Activated naive CD8-positive, alpha-beta T cell treated with anti-CD3 and anti-CD28 coated beads, Interleukin-2, amount 50 U/mL, for 24 hours (primary cell): ENCODE data around the gene STXBP1.

ENCODE experiments used
- ATAC-seq: fragments of 150-1000 bp; cut with Tn5 transposase; one replicate; pipeline ENCODE4 v1.10.0; 2021
- DNase-seq: peaks from one replicate; pipeline ENCODE4 v3.0.0; 2021
- H3K27ac Mint-ChIP-seq: one replicate; pipeline ENCODE4 v1.8.0; 2021; ENCODE audit warnings: mild to moderate bottlenecking, mixed read lengths
- H3K27me3 Mint-ChIP-seq: one replicate; pipeline ENCODE4 v1.8.0; 2021; ENCODE audit warnings: mixed read lengths
- H3K36me3 Mint-ChIP-seq: one replicate; pipeline ENCODE4 v1.8.0; 2021; ENCODE audit warnings: low read depth, mixed read lengths
- H3K4me1 Mint-ChIP-seq: one replicate; pipeline ENCODE4 v1.8.0; 2021; ENCODE audit warnings: mixed read lengths
- H3K4me3 Mint-ChIP-seq: one replicate; pipeline ENCODE4 v1.8.0; 2021; ENCODE audit warnings: mild to moderate bottlenecking, moderate library complexity, mixed read lengths
- H3K9me3 Mint-ChIP-seq: one replicate; pipeline ENCODE4 v1.8.0; 2021; ENCODE audit warnings: mixed read lengths

Gene STXBP1

DNA sequence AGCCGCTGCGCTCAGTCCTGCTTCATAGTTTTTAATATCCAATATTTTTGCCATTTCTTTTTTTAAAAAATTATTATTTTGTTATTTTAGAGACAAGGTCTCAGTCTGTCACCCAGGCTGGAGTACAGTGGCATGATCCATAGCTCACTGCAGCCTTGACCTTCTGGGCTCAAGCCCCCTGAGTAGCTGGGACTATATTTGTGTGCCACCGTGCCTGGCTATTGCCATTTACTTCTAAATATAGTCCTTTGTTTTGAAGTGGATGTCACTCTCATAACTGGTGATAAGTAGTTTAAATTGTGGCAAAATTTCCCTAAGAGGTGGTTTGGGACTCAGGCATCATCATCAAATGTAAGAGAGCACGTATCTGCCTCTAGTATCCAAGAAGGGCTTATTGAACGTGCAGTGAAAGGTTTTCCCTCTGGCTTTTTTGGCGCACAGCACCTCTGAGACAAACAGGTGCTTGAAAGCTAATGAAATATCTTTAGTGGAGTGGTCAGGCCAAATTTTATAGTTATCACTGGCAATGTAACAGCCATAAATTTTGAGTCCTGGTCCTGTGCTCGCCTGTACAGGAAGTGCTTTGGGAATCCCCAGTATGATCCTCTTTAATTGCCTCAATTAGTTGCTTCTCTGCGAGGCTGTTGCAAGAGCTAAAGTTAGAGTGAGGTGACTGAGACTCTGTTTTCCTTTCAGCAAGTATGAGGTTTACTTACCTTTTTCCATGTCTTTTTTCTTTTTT, 14.8 kb downstream of the STXBP1 start:
- no peaks in the 10 kb centered on the region for H3K27me3 Mint-ChIP-seq
- no peaks in the 10 kb centered on the region for H3K36me3 Mint-ChIP-seq
- H3K27ac Mint-ChIP-seq: no peak overlapping the region
- H3K4me1 Mint-ChIP-seq: peaks cover 9% of the 10 kb centered on the region
- H3K9me3 Mint-ChIP-seq: no peaks in the 10 kb centered on the region
- H3K4me3 Mint-ChIP-seq: no peak overlapping the region
- no peak for ATAC-seq
- DNase-seq: no peak

DNA sequence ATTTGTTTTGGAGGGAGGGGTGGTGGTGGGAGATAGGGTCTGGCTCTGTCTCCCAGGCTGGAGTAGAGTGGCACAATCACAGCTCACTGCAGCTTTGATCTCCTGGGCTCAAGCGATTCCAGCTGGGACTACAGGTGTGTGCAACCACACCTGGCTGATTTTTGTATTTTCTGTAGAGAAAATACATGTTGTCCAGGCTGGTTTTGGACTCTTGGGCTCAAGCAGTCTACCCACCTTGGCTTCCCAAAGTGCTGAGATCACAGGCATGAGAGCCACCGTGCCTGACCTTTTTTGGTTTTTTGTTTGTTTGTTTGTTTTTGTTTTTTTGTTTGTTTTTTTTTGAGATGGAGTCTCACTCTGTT, 15.4 kb downstream of the STXBP1 start:
- no peaks in the 10 kb centered on the region for H3K27me3 Mint-ChIP-seq
- peaks cover 9% of the 10 kb centered on the region for H3K4me1 Mint-ChIP-seq
- H3K36me3 Mint-ChIP-seq: no peaks in the 10 kb centered on the region
- no peaks in the 10 kb centered on the region for H3K9me3 Mint-ChIP-seq
- no peak overlapping the region for H3K27ac Mint-ChIP-seq
- DNase-seq (no peak), ATAC-seq (no peak)
- H3K4me3 Mint-ChIP-seq: no peak overlapping the region

DNA sequence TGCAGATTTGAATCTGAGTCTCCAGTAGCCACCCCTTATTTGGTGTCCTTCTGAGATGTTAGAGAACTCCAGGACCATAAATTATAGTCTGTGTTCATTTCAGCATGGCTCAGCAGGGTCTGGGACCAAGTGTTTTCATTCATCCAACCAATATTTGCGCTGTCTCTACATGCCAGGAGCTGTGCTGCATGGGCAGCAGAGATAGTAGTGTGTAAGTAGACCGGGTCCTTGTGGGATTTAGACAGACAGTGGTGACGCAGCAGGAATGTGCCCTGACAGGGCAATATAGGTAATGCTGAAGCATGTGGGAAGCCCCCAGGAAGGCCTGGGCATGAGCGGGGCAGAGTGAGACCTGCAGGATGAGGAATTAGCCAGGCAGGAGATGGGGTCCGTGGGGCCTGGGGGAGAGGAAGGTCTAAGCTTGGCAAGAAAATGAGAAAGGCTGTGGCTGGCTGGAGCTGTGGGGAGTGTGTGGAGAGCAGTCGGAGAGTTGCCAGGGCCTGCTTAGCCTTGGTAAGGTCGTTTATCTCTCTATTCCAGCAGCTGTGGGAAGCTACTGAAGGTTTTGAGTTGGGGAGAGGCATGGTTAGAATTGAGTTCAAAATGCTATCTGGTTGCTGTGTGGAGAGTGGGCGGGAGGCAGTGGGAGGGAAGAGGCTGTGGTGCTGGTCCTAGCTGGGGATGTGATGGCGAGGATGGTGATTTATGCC, 16.8 kb downstream of the STXBP1 start:
- DNase-seq (no peak), ATAC-seq (no peak)
- H3K27me3 Mint-ChIP-seq: no peaks in the 10 kb centered on the region
- no peak overlapping the region for H3K4me3 Mint-ChIP-seq
- H3K4me1 Mint-ChIP-seq: peaks cover 13% of the 10 kb centered on the region
- H3K9me3 Mint-ChIP-seq: no peaks in the 10 kb centered on the region
- H3K36me3 Mint-ChIP-seq: no peaks in the 10 kb centered on the region
- H3K27ac Mint-ChIP-seq: no peak overlapping the region

DNA sequence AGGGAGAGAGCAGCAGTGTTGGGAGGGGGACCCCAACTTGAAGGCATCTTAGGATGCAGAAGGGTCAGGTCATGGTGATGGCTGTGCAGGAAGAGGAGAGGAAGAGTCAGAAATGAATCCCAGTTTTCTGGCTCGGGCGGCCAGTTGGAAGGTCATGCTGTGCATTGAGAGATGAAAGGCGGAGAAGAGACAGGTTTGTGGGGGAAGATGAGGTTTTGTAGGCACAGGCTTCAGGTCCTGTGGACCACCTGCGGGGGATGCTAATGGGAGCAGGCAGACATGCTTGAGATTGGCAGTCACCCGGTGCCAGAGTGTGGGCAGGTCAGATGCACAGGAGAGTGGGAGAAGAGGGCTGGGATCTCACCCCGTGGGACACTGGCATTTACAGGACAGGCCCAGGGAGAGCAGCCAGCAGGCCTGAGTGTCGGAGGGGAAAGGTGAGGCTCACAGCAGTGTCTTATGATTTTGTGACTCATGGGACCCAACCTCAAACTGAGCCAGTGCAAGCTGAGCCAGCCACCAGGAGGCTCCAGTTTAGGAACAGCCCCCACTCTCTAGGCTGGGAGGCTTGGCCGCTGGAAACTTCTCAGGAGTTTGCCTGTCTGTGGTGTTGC, 17.5 kb downstream of the STXBP1 start:
- DNase-seq (no peak), ATAC-seq (peak; percentile 95)
- H3K4me3 Mint-ChIP-seq: no peak overlapping the region
- H3K9me3 Mint-ChIP-seq: no peaks in the 10 kb centered on the region
- H3K36me3 Mint-ChIP-seq: no peaks in the 10 kb centered on the region
- no peaks in the 10 kb centered on the region for H3K27me3 Mint-ChIP-seq
- H3K27ac Mint-ChIP-seq: no peak overlapping the region
- H3K4me1 Mint-ChIP-seq: peaks cover 20% of the 10 kb centered on the region

- H3K27me3 Mint-ChIP-seq: no peaks in the 10 kb centered on the region
- H3K4me1 Mint-ChIP-seq: peaks cover 21% of the 10 kb centered on the region
- ATAC-seq: no peak
- no peak overlapping the region for H3K4me3 Mint-ChIP-seq
- no peaks in the 10 kb centered on the region for H3K36me3 Mint-ChIP-seq
- H3K9me3 Mint-ChIP-seq: no peaks in the 10 kb centered on the region
- no peak for DNase-seq
- H3K27ac Mint-ChIP-seq: no peak overlapping the region
Observed at GRCh38 chr9:127633216-127633862, 21.3 kb downstream of the STXBP1 start.

GRCh38 chr9:127634021-127634420, 21.9 kb downstream of the STXBP1 start:
- no peaks in the 10 kb centered on the region for H3K27me3 Mint-ChIP-seq
- peaks cover 19% of the 10 kb centered on the region for H3K4me1 Mint-ChIP-seq
- no peaks in the 10 kb centered on the region for H3K36me3 Mint-ChIP-seq
- no peak overlapping the region for H3K4me3 Mint-ChIP-seq
- no peaks in the 10 kb centered on the region for H3K9me3 Mint-ChIP-seq
- no peak for ATAC-seq
- H3K27ac Mint-ChIP-seq: no peak overlapping the region
- no peak for DNase-seq

DNA sequence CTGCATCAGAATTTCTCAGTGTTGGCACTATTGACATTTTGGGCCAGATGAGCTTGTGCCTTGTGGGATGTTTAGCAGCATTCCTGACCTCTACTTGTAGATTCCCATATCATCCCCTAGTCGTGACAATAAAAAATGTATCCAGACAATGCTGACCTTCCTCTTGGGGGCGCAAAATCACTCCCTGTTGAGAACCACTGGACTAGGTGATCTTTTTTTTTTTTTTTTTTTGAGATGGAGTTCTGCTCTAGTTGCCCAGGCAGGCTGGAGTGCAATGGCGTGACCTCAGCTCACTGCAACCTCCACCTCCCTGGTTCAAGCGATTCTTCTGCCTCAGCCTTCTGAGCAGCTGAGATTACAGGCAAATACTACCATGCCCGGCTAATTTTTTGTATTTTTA, 22.6 kb downstream of the STXBP1 start:
- H3K36me3 Mint-ChIP-seq: no peaks in the 10 kb centered on the region
- H3K27me3 Mint-ChIP-seq: no peaks in the 10 kb centered on the region
- H3K4me1 Mint-ChIP-seq: peaks cover 12% of the 10 kb centered on the region
- ATAC-seq: no peak
- no peak for DNase-seq
- H3K9me3 Mint-ChIP-seq: no peaks in the 10 kb centered on the region
- no peak overlapping the region for H3K4me3 Mint-ChIP-seq
- no peak overlapping the region for H3K27ac Mint-ChIP-seq

DNA sequence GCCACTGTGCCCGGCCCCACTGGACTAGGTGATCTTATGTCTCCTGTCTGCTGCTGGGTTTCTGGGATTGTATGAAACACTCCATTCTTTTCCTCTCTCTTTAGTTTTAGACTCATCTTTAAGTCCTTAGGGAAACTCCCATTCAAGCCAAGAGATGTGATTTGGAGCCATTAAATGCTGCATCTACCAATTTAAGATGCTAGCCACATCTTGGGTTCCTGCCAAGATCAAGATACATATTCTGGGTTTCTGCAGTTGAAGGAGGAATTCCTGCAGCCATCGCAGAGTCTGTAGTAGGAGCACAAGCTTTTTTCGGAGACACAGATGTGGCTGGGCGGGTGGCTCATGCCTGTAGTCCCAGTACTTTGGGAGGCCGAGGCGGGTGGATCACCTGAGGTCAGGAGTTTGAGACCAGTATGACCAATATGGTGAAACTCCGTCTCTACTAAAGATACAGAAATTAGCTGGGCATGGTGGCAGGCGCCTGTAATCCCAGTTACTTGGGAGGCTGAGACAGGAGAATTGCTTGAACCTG, 23.2 kb downstream of the STXBP1 start:
- H3K36me3 Mint-ChIP-seq: no peaks in the 10 kb centered on the region
- DNase-seq: no peak
- ATAC-seq: no peak
- no peaks in the 10 kb centered on the region for H3K27me3 Mint-ChIP-seq
- H3K27ac Mint-ChIP-seq: no peak overlapping the region
- peaks cover 12% of the 10 kb centered on the region for H3K4me1 Mint-ChIP-seq
- H3K9me3 Mint-ChIP-seq: no peaks in the 10 kb centered on the region
- H3K4me3 Mint-ChIP-seq: no peak overlapping the region

- H3K9me3 Mint-ChIP-seq: no peaks in the 10 kb centered on the region
- ATAC-seq (no peak), DNase-seq (no peak)
- H3K4me3 Mint-ChIP-seq: no peak overlapping the region
- no peaks in the 10 kb centered on the region for H3K36me3 Mint-ChIP-seq
- peaks cover 12% of the 10 kb centered on the region for H3K4me1 Mint-ChIP-seq
- no peak overlapping the region for H3K27ac Mint-ChIP-seq
- H3K27me3 Mint-ChIP-seq: peaks cover 2% of the 10 kb centered on the region
Observed at GRCh38 chr9:127637322-127637847, 25.3 kb downstream of the STXBP1 start.

- DNase-seq (no peak), ATAC-seq (no peak)
- Mint-ChIP-seq H3K4me3 (no peak overlapping the region), H3K4me1 (no peaks in the 10 kb centered on the region), H3K9me3 (no peaks in the 10 kb centered on the region), H3K27ac (no peak overlapping the region), H3K36me3 (no peaks in the 10 kb centered on the region), H3K27me3 (peaks cover 5% of the 10 kb centered on the region)
Observed at GRCh38 chr9:127640908-127641545, 28.9 kb downstream of the STXBP1 start.

- H3K27me3 Mint-ChIP-seq: peaks cover 5% of the 10 kb centered on the region
- no peak overlapping the region for H3K4me3 Mint-ChIP-seq
- H3K4me1 Mint-ChIP-seq: no peaks in the 10 kb centered on the region
- DNase-seq: no peak
- H3K36me3 Mint-ChIP-seq: no peaks in the 10 kb centered on the region
- no peaks in the 10 kb centered on the region for H3K9me3 Mint-ChIP-seq
- no peak overlapping the region for H3K27ac Mint-ChIP-seq
- ATAC-seq: no peak
Observed at GRCh38 chr9:127642082-127642740, 30.1 kb downstream of the STXBP1 start.

- ATAC-seq (no peak), DNase-seq (no peak)
- no peaks in the 10 kb centered on the region for H3K4me1 Mint-ChIP-seq
- H3K36me3 Mint-ChIP-seq: no peaks in the 10 kb centered on the region
- no peak overlapping the region for H3K27ac Mint-ChIP-seq
- H3K27me3 Mint-ChIP-seq: peaks cover 5% of the 10 kb centered on the region
- H3K4me3 Mint-ChIP-seq: no peak overlapping the region
- H3K9me3 Mint-ChIP-seq: no peaks in the 10 kb centered on the region
Observed at GRCh38 chr9:127644146-127644827, 32.2 kb downstream of the STXBP1 start.

DNA sequence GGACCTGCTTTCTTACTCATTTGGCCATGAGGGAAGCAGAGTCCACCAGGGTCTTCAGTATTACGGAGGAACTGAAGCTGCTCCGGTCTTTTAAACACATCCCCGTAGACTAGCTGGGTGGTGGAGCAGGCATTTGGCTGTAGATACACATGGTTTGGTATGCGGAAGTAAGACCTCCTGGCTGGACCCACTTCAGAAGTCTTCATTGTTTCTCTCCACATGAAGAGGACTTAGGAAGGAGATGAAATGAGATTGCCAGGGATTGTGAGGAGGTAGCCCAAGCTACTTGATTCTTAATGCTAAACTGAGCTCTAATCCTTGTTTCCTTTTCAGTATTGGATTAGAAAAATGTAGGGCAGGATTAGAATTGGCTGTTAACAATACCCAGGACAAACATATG, 32.9 kb downstream of the STXBP1 start:
- Mint-ChIP-seq H3K4me1 (no peaks in the 10 kb centered on the region), H3K9me3 (no peaks in the 10 kb centered on the region), H3K27me3 (peaks cover 5% of the 10 kb centered on the region), H3K36me3 (no peaks in the 10 kb centered on the region), H3K4me3 (no peak overlapping the region), H3K27ac (no peak overlapping the region)
- DNase-seq: no peak
- ATAC-seq: no peak
